Stimulated activated CD4-positive, alpha-beta T cell treated with anti-CD3 and anti-CD28 coated beads, Interleukin-1b, Interleukin-23, amount 100 ng/mL, for 48 hours (primary cell): Measurements from ENCODE around the gene MAST4.

Experiments used
- DNase-seq: peaks from one replicate; pipeline ENCODE4 v3.0.0-alpha.2; 2020

Gene MAST4

DNA sequence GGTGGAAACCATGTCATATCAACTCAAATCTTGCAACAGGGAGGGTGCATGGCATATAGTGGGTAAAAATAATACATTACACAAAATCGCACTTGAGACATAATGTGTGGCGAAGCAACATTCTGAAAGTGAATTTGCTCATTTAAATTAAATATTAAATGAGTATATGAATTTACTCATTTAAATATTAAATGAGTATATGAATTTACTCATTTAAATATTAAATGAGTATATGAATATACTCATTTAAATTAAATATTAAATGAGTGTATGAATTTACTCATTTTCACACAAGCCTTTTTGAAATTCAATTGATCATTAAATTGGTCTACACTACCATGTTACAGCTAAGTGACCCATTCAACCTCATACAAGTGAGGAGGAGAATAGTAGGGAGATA, 10.5 kb downstream of the MAST4 start:
- DNase-seq: no peak

- no peak for DNase-seq
These were observed 12.3 kb downstream of the MAST4 start for GRCh38 chr5:66608501-66608900.

GRCh38 chr5:66609615-66610014, 13.4 kb downstream of the MAST4 start:
- no peak for DNase-seq

DNA sequence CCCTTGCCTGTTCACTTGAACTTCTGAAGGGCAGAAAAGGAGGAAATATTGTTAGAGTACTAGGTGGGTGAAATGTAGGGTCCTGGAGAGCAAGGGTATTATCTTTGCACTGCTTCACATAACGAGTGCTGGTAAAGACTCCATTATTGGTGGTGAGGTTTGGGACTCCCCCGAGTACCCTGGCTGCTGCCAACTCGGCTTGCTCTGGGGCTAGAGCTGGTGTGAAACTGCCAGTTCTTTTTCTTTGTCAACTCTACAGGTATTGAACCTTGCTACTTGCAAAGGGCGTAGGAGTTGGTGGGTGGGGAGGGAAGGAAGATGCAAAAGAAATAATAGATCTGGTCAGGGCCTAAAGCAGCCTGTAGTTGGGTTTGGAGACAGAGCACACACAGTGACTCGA, 16.0 kb downstream of the MAST4 start:
- DNase-seq: no peak

- DNase-seq: no peak
These were observed 18.9 kb downstream of the MAST4 start for GRCh38 chr5:66615136-66615535.

DNA sequence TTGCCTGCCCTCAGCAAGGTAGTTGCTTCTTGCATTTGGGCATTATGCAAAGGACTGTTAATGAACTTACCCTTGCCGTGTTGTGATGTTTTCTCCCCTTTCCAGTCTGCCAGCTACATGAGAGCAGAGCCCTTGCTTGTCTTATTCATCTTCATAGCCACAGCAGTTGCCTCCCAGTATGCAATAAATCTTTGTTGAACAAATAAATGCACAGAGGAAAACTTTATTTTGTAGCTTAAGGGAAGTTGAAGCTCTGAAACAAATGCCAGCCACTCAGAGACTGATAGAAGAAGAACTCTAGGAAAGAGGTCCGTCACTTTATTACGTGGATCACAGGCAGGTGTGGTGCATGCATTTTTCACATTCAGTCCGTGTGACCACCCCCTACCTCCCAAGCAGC, 19.7 kb downstream of the MAST4 start:
- no peak for DNase-seq

GRCh38 chr5:66616520-66617225, 20.5 kb downstream of the MAST4 start:
- no peak for DNase-seq

DNA sequence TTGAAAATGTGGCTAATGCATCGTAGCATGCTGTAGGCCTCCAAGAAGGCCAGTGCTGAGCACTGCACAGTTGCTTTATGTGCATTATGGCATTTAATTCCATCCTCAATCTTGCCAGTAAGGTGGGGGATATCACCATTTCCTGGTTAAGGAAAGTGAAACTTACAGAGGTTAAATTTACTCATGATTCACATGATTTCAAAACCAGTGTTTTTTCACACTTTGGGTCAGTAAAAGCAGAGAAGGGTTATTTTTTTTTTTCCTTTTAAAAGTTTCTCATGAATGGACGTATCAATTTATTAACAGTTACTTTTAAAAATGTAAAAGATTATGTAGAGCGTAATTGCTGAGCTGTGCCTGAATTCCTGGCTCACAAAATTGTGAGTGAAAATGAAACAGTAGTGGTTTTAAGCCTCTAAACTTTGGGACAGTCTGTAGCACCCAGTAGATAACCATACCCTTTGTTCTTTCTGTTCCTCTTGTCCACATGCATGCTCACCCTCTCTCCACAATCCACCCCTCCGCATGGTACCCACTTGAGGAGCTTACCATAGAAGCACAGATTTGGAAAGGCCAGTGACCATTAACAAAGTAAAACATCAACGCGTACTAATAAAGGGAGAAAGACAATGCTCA, 21.2 kb downstream of the MAST4 start:
- no peak for DNase-seq

DNA sequence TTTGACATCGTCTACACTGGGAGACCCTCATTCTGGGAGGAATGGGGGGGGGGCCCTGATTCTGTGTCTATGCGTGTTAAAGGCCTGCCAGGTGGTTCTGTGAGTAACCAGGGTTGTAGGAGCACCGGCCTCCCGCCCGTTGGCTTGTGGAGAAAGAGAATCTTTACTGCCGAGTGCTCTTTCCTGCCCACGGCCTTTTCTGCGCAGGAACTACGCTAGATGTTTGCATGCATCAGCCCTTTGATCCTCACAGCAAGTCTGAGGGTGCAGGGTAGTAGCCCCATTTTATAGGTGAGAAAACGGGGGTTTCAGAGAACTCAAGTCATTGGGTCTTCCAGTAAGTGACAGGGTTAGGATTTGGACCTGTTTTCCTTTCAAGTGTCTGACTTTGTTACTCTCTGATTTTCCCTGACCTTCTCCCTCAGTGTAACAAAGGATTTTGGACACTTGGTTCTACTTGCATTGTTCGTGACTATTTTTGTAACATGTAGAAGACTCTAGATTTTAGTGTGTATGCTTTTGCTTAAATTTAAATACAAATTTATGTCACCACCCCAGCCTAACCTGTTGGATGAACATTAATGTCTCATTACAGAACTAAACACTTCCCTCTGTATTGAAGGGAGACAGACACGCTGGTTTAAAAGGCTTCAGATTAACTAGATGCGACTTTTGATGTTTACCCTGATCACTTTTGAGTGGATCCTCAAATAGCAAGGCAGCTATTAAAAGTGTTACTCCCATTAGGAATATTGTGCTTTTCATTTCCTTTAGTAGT, 22.0 kb downstream of the MAST4 start:
- DNase-seq: no peak

DNA sequence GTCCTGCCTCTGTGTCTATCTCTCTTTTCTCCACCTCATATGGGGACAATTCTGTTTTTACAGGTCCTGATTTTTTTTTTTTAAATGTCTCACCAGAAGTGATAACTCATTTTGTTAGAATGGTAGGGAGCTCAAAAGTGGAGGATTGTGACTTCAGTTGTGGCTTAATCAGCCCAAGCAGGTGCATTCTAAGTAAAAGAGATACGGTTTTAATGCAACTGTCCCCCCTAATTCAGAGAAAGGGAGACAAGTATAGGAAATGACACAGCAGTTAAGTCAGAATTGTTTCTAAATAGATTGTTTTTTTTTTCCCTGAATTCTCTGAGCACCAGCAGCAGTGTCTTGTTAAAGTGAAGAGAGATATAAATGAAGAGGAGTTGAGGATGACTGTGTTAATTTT, 24.5 kb downstream of the MAST4 start:
- no peak for DNase-seq

DNA sequence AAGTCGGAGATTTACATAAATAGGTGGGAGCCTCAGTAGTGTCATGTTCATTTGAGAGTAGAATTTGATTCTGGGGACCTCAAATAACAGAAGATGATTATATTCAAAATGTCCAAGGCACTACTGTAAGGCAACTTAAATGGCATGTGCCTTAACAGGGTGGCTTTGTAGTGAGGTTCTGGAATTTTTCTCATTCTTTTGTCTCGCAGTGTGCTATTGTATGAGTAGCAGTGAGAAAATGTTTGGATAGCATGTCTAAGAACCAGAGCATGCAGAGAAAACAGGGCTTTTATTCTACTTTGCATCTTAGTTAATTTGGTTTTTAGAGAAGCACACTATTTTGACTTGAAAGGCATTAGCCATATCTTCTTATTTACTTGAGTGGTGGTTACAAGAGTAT, 25.0 kb downstream of the MAST4 start:
- DNase-seq: no peak

DNA sequence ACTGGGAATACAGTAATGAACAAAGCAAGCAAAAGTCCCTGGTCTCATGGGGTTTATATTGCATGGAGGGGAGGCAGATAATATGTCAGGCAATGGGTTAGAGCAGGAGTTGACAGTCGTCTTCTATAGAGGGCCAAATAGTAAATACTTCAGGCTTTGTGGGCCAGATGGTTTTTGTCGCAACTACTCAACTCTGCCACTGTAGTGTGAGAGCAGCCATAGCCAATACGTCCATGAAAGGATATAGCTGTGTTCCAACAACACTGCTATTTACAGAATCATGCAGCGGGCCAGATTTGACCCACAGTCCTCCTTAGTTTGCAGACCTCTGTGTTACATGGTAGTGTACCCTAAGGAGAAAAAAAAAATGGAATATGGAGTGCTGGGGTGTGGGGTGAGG, 25.5 kb downstream of the MAST4 start:
- no peak for DNase-seq

GRCh38 chr5:66628561-66628960, 32.4 kb downstream of the MAST4 start:
- no peak for DNase-seq

GRCh38 chr5:66629446-66629845, 33.3 kb downstream of the MAST4 start:
- DNase-seq: no peak

GRCh38 chr5:66633754-66634153, 37.6 kb downstream of the MAST4 start:
- no peak for DNase-seq

GRCh38 chr5:66634601-66635000, 38.4 kb downstream of the MAST4 start:
- no peak for DNase-seq

DNA sequence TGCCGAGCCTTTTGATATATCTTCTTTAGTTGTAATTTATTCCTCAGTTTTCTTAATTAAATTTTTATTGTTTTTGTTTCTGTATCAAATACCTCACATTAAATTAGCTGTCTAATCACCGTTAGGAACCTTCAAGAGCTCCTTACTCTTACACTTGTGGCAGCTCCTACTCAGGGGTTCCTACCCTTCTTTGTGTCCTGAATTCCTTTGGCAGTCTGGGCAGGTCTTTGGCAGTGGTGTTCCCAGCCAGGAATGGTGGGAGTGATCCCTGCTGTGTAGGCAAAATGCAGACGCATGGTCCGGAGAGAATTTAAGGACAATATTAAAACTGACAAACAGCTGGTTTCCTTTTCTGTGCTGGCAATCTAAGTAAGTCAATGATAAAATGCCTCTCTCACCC, 41.8 kb downstream of the MAST4 start:
- no peak for DNase-seq

DNA sequence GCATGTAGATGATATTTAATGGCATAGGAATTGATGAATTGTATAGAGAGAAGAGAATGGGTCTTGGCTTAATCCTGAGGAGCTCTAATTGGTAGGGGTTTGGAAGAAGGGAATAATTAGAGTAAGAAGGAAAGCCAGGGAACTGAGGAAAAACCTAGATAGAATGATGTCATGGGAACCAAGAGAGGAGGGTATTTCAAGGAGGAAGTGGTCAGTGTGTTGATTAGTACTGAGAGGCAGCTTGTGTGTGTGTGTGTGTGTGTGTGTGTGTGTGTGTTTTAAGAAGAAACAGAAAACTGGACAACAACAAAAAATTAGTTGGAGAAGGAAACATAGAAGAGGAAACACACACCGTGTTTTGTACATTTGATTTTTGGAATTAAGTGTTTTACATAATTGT, 42.8 kb downstream of the MAST4 start:
- no peak for DNase-seq

GRCh38 chr5:66642538-66642937, 46.3 kb downstream of the MAST4 start:
- no peak for DNase-seq

GRCh38 chr5:66643387-66643786, 47.2 kb downstream of the MAST4 start:
- no peak for DNase-seq

DNA sequence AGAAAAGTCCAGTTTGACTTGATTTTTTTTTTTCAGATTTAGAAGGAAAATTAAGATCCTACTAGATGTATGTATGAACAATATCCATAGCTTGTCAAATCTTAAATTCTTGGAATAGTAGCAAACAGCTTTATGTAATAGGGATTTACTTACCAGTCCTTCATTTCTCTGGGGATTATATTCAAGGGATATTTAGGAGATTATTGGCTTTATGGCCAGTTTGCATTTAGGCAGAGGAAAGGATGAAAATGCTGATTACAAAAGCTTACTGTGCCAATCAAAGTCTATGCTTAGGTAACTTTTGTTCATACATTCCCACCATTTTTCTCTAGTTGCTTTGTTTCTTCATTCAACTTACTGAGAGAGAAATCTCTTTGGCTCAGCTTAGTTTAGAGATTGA, 47.9 kb downstream of the MAST4 start:
- DNase-seq: no peak

- DNase-seq: no peak
These were observed 48.8 kb downstream of the MAST4 start for GRCh38 chr5:66645039-66645438.

DNA sequence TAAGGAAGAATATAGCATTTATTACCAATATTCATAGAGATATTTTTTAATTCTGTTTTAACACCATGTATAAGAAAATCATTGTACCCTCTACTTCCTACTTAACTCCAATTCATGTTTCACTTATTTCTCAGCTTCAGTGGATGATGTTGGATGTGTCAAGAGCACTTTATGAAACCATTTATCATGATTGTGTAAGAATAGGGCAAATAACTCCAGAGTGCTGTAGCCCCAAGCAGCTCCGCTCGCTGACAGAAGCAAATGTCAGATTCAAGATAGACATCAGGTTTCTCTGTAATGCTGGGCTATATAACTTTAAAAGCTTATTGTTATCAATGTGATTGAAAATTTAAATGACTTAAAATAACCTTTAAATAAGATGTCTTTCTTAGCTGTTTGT, 50.4 kb downstream of the MAST4 start:
- no peak for DNase-seq

- no peak for DNase-seq
These were observed 51.1 kb downstream of the MAST4 start for GRCh38 chr5:66647146-66647856.
